Endodermal cell (in vitro differentiated cells): ENCODE data around the gene TBXAS1. TPM values are rescaled to one million over a fixed set of nuclear protein-coding genes. Genes with fewer than 3 reads are reported as not detected.
A peak's percentile ranks its signal among the peaks of the same experiment; 100 is the strongest.

Source experiments
- DNase-seq: peaks from one replicate; pipeline ENCODE4 v3.0.0-alpha.2; 2017
- H3K27ac ChIP-seq: 2 replicates; pipeline ENCODE4 v1.5.1; 2013; ENCODE audit warnings: mild to moderate bottlenecking, low read depth, low read length, moderate library complexity
- H3K27me3 ChIP-seq: 2 replicates; pipeline ENCODE4 v1.6.1; 2013; ENCODE audit warnings: mild to moderate bottlenecking, low read length, moderate library complexity; ENCODE audit not compliant: insufficient read depth, control insufficient read depth, poor library complexity, severe bottlenecking
- H3K36me3 ChIP-seq: 2 replicates; pipeline ENCODE4 v1.7.0; 2013; ENCODE audit warnings: mild to moderate bottlenecking, low read length, moderate library complexity; ENCODE audit not compliant: control insufficient read depth, insufficient read depth
- H3K4me1 ChIP-seq: one replicate; pipeline ENCODE4 v1.7.0; 2013; ENCODE audit warnings: low read length; ENCODE audit not compliant: control insufficient read depth, insufficient read depth
- H3K4me3 ChIP-seq: 2 replicates; pipeline ENCODE4 v1.5.1; 2013; ENCODE audit warnings: mild to moderate bottlenecking, low read length, moderate library complexity
- H3K9ac ChIP-seq: 2 replicates; pipeline ENCODE4 v1.6.1; 2013; ENCODE audit warnings: mild to moderate bottlenecking, low read length, moderate library complexity; ENCODE audit not compliant: poor library complexity, severe bottlenecking; ENCODE audit errors: extremely low read depth
- H3K9me3 ChIP-seq: 2 replicates; pipeline ENCODE4 v1.6.1; 2013; ENCODE audit warnings: mild to moderate bottlenecking, low read length, moderate library complexity; ENCODE audit not compliant: control insufficient read depth
- H3K27ac Mint-ChIP-seq: 2 replicates; pipeline ENCODE4 v1.8.0; 2020; ENCODE audit warnings: mixed read lengths
- H3K27me3 Mint-ChIP-seq: 2 replicates; pipeline ENCODE4 v1.8.0; 2021; ENCODE audit warnings: mild to moderate bottlenecking, mixed read lengths; ENCODE audit not compliant: insufficient read depth
- H3K36me3 Mint-ChIP-seq: 2 replicates; pipeline ENCODE4 v1.8.0; 2020; ENCODE audit warnings: low read depth, mixed read lengths
- H3K4me1 Mint-ChIP-seq: 2 replicates; pipeline ENCODE4 v1.8.0; 2020; ENCODE audit warnings: mixed read lengths
- H3K4me3 Mint-ChIP-seq: 2 replicates; pipeline ENCODE4 v1.8.0; 2020; ENCODE audit warnings: mild to moderate bottlenecking, moderate library complexity, mixed read lengths
- H3K9me3 Mint-ChIP-seq: 2 replicates; pipeline ENCODE4 v1.8.0; 2020; ENCODE audit warnings: mild to moderate bottlenecking, mixed read lengths
- WGBS, 2 experiments: methylation state at CpG; one replicate each; pipeline versions ENCODE4 v1.1.5 to v1.1.7; 2013; ENCODE audit warnings: missing lambda C conversion rate in 2 of 2, mixed read lengths in 1 of 2; ENCODE audit not compliant: insufficient coverage in 1 of 2, insufficient read length in 1 of 2; 5-methylcytosine and 5-hydroxymethylcytosine counted together
- total RNA-seq, 2 donors: library from RNA; stranded (reverse); fragmentation: NEBNext Ultra II Directional in 1 of 2; extraction: Animal tissue kit (Norgen Biotek cat#: 25700) in 1 of 2; gene quantifications; 2 replicates in 1 of 2; 3 replicates in 1 of 2; pipeline ENCODE4 v1.2.1, GENCODE V29; 2021
- TF ChIP-seq, protein P1 (sequence below): fragments of 200-600 bp; sonication (generic); conservative IDR thresholded peaks from 2 replicates; pipeline ENCODE4 v1.5.0; 2021; ENCODE audit warnings: antibody characterized with exemption, mild to moderate bottlenecking

TBXAS1 gene
- total RNA-seq, 2 donors from 2014 or later, result 7.6 to 13.5 TPM

DNA sequence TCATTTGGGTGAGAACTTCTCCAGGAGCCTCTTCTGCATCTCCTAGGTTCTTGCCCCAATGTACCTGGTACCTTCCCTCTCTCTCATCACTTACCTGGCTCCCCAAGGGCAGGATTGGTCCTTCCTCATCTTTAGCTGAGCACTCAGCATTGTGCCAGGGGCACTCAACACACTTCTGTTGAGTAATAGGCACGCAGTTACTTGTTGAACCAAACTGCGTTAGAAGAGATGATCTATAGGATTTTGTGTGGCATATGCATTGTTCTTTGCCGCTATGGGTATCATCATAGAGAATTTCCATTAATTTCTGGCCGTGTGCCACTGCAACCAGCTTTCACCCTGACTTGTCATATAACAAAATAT lies 16.4 kb downstream of the TBXAS1 start:
- Histone ChIP-seq H3K36me3 (no peaks in the 10 kb centered on the region), H3K9me3 (peaks cover 14% of the 10 kb centered on the region), H3K4me1 (peaks cover 9% of the 10 kb centered on the region), H3K4me3 (no peak overlapping the region), H3K27ac (no peak overlapping the region), H3K9ac (no peak overlapping the region), H3K27me3 (no peaks in the 10 kb centered on the region)
- TF ChIP-seq, protein P1, sequence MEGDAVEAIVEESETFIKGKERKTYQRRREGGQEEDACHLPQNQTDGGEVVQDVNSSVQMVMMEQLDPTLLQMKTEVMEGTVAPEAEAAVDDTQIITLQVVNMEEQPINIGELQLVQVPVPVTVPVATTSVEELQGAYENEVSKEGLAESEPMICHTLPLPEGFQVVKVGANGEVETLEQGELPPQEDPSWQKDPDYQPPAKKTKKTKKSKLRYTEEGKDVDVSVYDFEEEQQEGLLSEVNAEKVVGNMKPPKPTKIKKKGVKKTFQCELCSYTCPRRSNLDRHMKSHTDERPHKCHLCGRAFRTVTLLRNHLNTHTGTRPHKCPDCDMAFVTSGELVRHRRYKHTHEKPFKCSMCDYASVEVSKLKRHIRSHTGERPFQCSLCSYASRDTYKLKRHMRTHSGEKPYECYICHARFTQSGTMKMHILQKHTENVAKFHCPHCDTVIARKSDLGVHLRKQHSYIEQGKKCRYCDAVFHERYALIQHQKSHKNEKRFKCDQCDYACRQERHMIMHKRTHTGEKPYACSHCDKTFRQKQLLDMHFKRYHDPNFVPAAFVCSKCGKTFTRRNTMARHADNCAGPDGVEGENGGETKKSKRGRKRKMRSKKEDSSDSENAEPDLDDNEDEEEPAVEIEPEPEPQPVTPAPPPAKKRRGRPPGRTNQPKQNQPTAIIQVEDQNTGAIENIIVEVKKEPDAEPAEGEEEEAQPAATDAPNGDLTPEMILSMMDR, result no peak
- WGBS, 2 experiments, result 93 to 94% methylated on average over 3 to 4 of the region's 4 CpGs
- no peak overlapping the region for H3K4me3 Mint-ChIP-seq
- no peak for DNase-seq
- H3K4me1 Mint-ChIP-seq, result peaks cover 42% of the 10 kb centered on the region
- H3K27ac Mint-ChIP-seq, result no peak overlapping the region
- peaks cover 14% of the 10 kb centered on the region for H3K9me3 Mint-ChIP-seq
- no peaks in the 10 kb centered on the region for H3K36me3 Mint-ChIP-seq
- H3K27me3 Mint-ChIP-seq, result no peaks in the 10 kb centered on the region

DNA sequence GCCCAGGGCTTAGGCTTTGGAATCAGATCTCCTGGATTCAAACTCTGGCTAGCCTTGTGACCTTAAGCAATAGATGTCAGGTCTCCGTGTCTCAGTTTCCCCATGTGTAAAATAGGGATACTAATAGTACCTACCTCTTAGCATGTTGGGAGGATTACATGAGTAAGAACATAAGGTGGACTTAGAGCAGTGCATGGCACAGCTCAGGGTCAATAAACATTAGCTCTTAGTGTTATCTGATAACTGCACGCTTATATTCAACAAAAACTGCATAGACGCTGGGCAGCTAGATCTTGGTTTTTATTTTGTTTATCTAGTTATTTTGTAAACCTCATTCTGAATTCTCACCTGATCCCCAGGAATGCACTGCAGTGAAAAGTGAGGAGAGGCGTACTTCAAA lies 17.2 kb downstream of the TBXAS1 start:
- no peaks in the 10 kb centered on the region for H3K27me3 ChIP-seq
- no peaks in the 10 kb centered on the region for H3K36me3 ChIP-seq
- Mint-ChIP-seq H3K27me3 (no peaks in the 10 kb centered on the region), H3K9me3 (peaks cover 14% of the 10 kb centered on the region), H3K27ac (no peak overlapping the region), H3K4me1 (peaks cover 46% of the 10 kb centered on the region), H3K36me3 (no peaks in the 10 kb centered on the region), H3K4me3 (no peak overlapping the region)
- H3K9me3 ChIP-seq, result peaks cover 14% of the 10 kb centered on the region
- DNase-seq, result no peak
- 97 to 100% methylated on average over 1 to 4 of the region's 4 CpGs for WGBS, 2 experiments
- no peak overlapping the region for H3K9ac ChIP-seq
- peaks cover 15% of the 10 kb centered on the region for H3K4me1 ChIP-seq
- TF ChIP-seq, protein P1, result no peak
- H3K27ac ChIP-seq, result no peak overlapping the region
- no peak overlapping the region for H3K4me3 ChIP-seq

DNA sequence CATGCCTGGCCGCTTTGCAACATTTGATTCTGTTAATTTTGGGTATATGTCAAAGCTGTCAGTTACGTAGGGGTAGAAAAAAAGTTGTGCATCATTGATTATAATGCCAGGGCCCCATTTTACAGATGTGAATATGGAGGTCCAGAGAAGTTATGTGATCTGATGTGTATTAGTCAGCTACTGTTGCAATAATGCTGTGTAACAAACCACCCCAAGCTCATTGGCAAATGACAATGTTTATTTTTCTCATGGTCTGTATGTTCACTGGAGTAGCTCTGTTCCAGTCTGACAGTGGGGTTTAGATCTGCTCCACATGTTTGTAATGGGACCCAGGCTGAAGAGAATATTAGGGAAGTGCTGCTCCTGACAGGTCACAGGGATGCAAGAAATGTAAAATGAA lies 19.2 kb downstream of the TBXAS1 start:
- no peaks in the 10 kb centered on the region for H3K36me3 Mint-ChIP-seq

More for the DNA sequence above, 19.2 kb downstream of the TBXAS1 start:
- Histone ChIP-seq H3K4me1 (peaks cover 15% of the 10 kb centered on the region), H3K9me3 (peaks cover 14% of the 10 kb centered on the region), H3K9ac (no peak overlapping the region), H3K27ac (no peak overlapping the region), H3K36me3 (no peaks in the 10 kb centered on the region), H3K4me3 (peak overlapping the region; percentile 24), H3K27me3 (no peaks in the 10 kb centered on the region)
- Mint-ChIP-seq H3K27me3 (no peaks in the 10 kb centered on the region), H3K27ac (no peak overlapping the region), H3K4me1 (peaks cover 47% of the 10 kb centered on the region), H3K9me3 (peaks cover 14% of the 10 kb centered on the region), H3K4me3 (no peak overlapping the region)
- DNase-seq, result no peak
- TF ChIP-seq, protein P1, result no peak
- WGBS, 2 experiments, result 96 to 100% methylated on average over 1 to 2 of the region's 2 CpGs
